ENCODE measurements around the gene CCDC9B.

Gene CCDC9B

DNA sequence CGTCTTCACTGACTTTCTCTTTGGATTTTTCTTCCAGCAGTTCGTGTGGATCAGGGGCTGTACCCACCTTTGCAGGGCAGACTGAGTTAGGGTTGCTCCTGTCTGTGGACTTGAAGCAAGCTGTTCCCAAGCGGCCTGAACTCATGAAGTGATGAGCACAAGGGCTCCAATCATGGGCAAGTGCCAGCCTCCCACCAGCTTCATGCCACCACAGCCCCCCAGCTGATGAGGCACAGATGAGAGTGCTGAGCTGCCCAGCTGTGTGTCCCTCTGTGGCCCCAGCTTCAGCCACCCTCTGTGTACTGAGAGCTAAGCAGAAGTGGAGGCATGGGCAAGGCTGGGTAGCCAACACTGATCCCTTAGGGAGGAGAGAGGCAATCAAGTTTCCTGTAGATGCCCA, 29.7 kb downstream of the CCDC9B start:
- in situ Hi-C loops (cut with HindIII; ENCODE audit: low sequenced_read_pairs): no loop called here
- H3K4me3 ChIP-seq (ENCODE audit: low read depth, low read length): no peak overlapping the region
- TF ChIP-seq, protein P1, sequence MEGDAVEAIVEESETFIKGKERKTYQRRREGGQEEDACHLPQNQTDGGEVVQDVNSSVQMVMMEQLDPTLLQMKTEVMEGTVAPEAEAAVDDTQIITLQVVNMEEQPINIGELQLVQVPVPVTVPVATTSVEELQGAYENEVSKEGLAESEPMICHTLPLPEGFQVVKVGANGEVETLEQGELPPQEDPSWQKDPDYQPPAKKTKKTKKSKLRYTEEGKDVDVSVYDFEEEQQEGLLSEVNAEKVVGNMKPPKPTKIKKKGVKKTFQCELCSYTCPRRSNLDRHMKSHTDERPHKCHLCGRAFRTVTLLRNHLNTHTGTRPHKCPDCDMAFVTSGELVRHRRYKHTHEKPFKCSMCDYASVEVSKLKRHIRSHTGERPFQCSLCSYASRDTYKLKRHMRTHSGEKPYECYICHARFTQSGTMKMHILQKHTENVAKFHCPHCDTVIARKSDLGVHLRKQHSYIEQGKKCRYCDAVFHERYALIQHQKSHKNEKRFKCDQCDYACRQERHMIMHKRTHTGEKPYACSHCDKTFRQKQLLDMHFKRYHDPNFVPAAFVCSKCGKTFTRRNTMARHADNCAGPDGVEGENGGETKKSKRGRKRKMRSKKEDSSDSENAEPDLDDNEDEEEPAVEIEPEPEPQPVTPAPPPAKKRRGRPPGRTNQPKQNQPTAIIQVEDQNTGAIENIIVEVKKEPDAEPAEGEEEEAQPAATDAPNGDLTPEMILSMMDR (IDR thresholded peaks at IDR 0.05; ENCODE audit: low read depth, low read length): no peak
- no peak for DNase-seq (ENCODE audit: low read depth, low spot score)

DNA sequence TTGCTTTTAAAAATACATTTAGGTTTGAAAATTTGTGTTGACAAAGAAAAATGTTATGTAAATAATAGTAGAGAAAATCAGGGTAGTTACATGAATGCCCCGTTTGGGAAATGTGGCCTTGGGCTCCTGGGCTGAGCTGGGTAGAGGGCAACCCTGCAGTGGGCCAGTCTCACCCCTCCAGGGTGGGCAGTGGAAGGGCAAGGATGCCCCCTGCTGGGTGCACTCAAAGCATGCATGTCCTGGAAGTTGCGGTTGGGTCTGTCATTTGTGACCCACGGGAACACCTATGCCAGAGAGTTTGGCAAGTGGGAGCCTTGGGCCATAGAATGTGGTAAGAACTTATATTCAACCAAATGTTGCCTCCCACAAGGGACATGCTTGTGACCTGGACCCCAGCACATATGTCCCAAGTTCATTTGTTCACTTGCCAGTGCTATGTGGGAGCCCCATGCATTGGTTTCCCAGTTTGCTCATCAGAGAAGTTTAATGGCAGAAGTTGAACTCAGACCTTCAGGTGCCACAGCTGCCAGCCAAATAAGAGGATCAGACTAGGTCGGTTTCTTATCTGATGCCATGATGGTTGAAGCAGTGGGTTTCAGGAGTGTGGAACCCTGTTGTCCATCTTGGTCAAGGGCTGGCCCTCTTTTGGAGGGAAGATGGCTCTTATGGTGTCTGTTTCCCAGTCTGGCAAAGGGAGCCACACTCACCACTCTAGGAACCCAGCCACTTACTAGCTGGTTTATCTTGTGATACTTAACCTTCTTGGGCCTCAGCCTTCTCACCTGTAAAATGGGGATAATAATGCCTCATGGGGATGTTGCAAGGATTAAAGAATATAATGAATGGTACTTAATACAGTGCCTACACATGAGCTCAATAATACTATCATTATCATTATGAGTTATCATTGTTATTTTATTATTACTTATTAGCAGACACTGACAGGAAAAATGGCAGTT, 30.5 kb downstream of the CCDC9B start:
- TF ChIP-seq, protein P1 (IDR thresholded peaks at IDR 0.05; ENCODE audit: low read depth, low read length): peak; percentile 77
- no peak overlapping the region for H3K4me3 ChIP-seq (ENCODE audit: low read depth, low read length)
- in situ Hi-C loops (cut with HindIII; ENCODE audit: low sequenced_read_pairs): no loop called here
- DNase-seq (ENCODE audit: low read depth, low spot score): no peak

DNA sequence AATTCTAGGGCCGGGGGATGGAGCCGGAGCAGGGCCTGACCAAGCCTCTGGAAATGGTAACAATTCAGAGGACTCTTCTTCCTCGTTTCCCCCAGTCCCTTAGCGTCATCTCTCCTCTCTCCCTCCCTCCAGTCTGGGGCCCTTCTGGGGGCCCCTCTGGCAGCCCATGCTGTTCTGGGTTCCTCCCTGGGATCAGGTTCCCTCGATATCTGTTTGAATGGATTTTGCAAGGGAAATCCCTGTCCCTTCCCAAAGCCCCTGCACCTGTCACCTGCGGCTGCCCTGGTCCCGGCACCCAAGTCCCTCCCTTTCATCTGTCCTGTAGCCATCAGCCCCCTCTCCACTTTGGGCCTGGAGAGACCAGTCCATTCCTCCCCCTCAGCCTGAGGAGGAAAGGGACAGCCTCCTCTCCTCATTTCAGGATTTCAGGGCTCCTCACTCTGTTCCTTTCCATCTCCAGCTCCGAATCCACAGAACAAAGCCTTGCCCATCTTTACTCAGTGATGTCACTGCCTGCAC, 31.3 kb downstream of the CCDC9B start:
- no peak for DNase-seq (ENCODE audit: low read depth, low spot score)
- TF ChIP-seq, protein P1 (IDR thresholded peaks at IDR 0.05; ENCODE audit: low read depth, low read length): no peak
- in situ Hi-C loops (cut with HindIII; ENCODE audit: low sequenced_read_pairs): no loop called here
- H3K4me3 ChIP-seq (ENCODE audit: low read depth, low read length): no peak overlapping the region

DNA sequence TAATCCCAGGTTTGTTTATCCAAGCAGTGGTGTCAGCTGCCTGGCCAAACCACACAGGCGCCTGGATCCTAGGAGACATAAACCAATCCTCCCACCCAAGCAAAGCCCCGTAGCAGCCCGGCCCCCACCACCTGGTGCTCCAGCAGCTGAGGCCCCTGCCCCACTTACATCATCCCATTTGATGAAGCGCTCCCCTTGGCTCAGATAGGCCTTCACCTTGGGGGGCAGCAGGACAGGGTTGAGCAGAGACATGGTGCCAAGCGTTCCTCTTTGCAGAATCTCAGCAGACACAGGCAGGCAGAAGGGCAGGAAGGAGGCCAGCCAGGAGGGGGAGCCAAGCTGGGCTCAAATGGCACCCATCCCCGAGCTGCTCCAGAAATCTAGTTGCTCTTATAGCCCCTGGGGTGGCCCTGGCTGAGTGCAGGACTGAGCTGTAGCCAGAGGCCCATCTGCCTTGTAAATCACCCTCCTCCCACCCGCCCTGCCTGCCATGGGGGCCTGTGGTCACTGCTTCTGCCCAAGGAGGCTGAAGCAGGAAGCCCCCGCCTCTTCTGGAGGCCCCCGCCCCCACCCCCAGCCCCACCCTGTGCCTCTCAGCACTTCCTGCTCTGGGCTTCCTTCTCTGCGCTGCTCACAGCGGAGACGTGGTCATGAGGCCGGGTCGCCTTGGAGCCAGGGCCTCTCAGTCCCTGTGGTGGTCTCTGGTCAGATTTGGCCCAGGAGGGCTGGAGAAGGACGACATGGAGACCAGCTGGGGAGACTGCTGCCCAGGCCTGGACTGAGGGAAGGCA, 33.1 kb downstream of the CCDC9B start, which contains the start of gene PLCB2:
TSS of gene PLCB2 (minus strand) at position 515 of the 791 bp plus-strand sequence. CDS start at position 252, 263 bp downstream.
- DNase-seq (ENCODE audit: low read depth, low spot score): no peak
- TF ChIP-seq, protein P1 (IDR thresholded peaks at IDR 0.05; ENCODE audit: low read depth, low read length): peak; percentile 43
- no peak within 1 kb of the TSS for H3K4me3 ChIP-seq (ENCODE audit: low read depth, low read length)
- in situ Hi-C loops (cut with HindIII; ENCODE audit: low sequenced_read_pairs): no loop called here

DNA sequence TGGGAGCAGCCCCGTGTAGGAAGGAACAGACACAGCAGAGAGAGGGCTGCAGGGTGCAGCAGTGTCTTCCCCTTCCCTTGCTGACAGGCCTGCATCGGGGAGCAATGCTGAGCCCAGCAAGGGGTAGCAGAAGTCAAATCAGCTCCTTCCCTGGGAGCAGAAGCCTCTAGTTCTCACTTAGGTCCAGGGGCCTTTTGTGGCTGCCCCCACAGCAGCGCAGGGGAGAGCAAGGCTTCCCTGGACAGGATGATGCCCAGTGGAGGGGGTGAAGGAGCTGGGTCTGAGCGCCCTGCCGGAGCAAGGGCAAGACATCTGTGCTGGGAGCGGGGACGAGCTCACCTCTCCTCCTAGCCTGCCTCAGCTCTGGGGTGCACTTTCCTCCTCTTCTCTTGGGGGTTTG, 33.8 kb downstream of the CCDC9B start:
- TF ChIP-seq, protein P1 (IDR thresholded peaks at IDR 0.05; ENCODE audit: low read depth, low read length): no peak
- DNase-seq (ENCODE audit: low read depth, low spot score): no peak
- H3K4me3 ChIP-seq (ENCODE audit: low read depth, low read length): no peak overlapping the region
- in situ Hi-C loops (cut with HindIII; ENCODE audit: low sequenced_read_pairs): no loop called here

DNA sequence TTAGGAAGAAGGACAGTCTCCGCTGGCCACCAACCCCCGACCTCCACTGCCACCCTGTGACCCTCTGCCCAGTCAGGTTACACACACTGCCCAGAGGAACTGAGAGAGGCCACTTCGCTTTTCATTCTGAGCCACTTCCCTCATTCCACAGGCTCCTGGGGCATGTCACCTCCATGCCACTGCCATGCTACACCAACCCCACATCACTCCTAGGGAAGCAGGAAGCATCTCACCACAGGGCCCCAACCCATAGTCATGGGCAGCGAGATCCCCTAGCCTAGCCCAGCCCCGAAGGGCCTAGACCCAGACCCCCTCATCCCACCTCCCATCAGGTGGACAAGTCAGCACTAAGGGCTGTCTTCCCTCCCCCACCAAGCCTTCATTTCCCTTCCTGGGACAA, 34.4 kb downstream of the CCDC9B start:
- H3K4me3 ChIP-seq (ENCODE audit: low read depth, low read length): no peak overlapping the region
- in situ Hi-C loops (cut with HindIII; ENCODE audit: low sequenced_read_pairs): no loop called here
- no peak for DNase-seq (ENCODE audit: low read depth, low spot score)
- TF ChIP-seq, protein P1 (IDR thresholded peaks at IDR 0.05; ENCODE audit: low read depth, low read length): no peak
